GM12891 (cell line): ENCODE measurements around the gene CDK15.

Source experiments
- PAX5 ChIP-seq: IDR thresholded peaks from 2 replicates; pipeline ENCODE4 v1.6.1; 2011; ENCODE audit warnings: low read length, moderate library complexity, mild to moderate bottlenecking; ENCODE audit not compliant: insufficient read depth, severe bottlenecking
- POLR2A ChIP-seq: IDR thresholded peaks from 2 replicates; pipeline ENCODE4 v1.6.1; 2011; ENCODE audit warnings: low read depth, low read length, control low read depth
- POLR2AphosphoS5 ChIP-seq: IDR thresholded peaks from 2 replicates; pipeline ENCODE4 v1.6.1; 2011; ENCODE audit warnings: low read depth, low read length, control low read depth
- TAF1 ChIP-seq: IDR thresholded peaks from 2 replicates; pipeline ENCODE4 v1.6.1; 2011; ENCODE audit warnings: low read depth, low read length, control low read depth

GRCh38 chr2:201938781-201939180 lies 132.4 kb downstream of the CDK15 start:
- TF ChIP-seq POLR2A (no peak), POLR2AphosphoS5 (no peak), PAX5 (no peak), TAF1 (no peak)
